Large intestine (tissue), 3 donors: ENCODE results near the gene ERICH2. TPM values are rescaled to one million over a fixed set of nuclear protein-coding genes. Genes with fewer than 3 reads are reported as not detected.
A peak's percentile ranks its signal among the peaks of the same experiment; 100 is the strongest.
"Not testable (repeated sequence)": the region's sequence is repeated elsewhere in the genome, so short reads cannot be mapped to it uniquely, and the experiment has no call there.

Experiments
- DNase-seq, 2 donors: peaks; one replicate each; pipeline versions ENCODE4 v3.0.0 to v3.0.0-alpha.2; 2013
- H3K27ac ChIP-seq: one replicate; pipeline ENCODE4 v1.5.1; 2013; ENCODE audit warnings: low read length
- H3K27me3 ChIP-seq: 2 replicates; pipeline ENCODE4 v1.6.1; 2013; ENCODE audit warnings: low read length; ENCODE audit not compliant: control insufficient read depth, insufficient read depth
- H3K36me3 ChIP-seq: 2 replicates; pipeline ENCODE4 v1.6.1; 2013; ENCODE audit warnings: low read length; ENCODE audit not compliant: control insufficient read depth, insufficient read depth
- H3K4me1 ChIP-seq: one replicate; pipeline ENCODE4 v1.6.1; 2013; ENCODE audit warnings: low read length; ENCODE audit not compliant: control insufficient read depth, insufficient read depth
- H3K4me3 ChIP-seq: one replicate; pipeline ENCODE4 v1.5.1; 2013; ENCODE audit warnings: low read length
- H3K9me3 ChIP-seq: one replicate; pipeline ENCODE4 v1.6.1; 2013; ENCODE audit warnings: mild to moderate bottlenecking, low read depth, low read length, moderate library complexity; ENCODE audit not compliant: control insufficient read depth
- WGBS: methylation state at CpG from one replicate; pipeline ENCODE4 v1.1.5; 2013; ENCODE audit warnings: low lambda C conversion rate; ENCODE audit not compliant: insufficient coverage; 5-methylcytosine and 5-hydroxymethylcytosine counted together
- polyA plus RNA-seq: library from polyadenylated mRNA; unstranded; fragments of 120-200 nt; gene quantifications from one replicate; pipeline ENCODE4 v1.2.1, GENCODE V29; 2013

Gene ERICH2
- polyA plus RNA-seq, 1 donor = 0.69 TPM

- Histone ChIP-seq H3K9me3 (no peaks in the 10 kb centered on the region), H3K27me3 (no peaks in the 10 kb centered on the region), H3K4me3 (no peak overlapping the region), H3K36me3 (no peaks in the 10 kb centered on the region), H3K27ac (peak overlapping the region; percentile 67), H3K4me1 (peaks cover 22% of the 10 kb centered on the region)
- DNase-seq = peak in 1 of 2 donors; percentile 12
- WGBS = 90% methylated on average over 3 of the region's 3 CpGs
These were observed 30.6 kb upstream of the ERICH2 start for GRCh38 chr2:170739507-170740046.

GRCh38 chr2:170740660-170741059 lies 29.5 kb upstream of the ERICH2 start:
- H3K27me3 ChIP-seq = no peaks in the 10 kb centered on the region
- no peaks in the 10 kb centered on the region for H3K36me3 ChIP-seq
- no peak overlapping the region for H3K4me3 ChIP-seq
- no peaks in the 10 kb centered on the region for H3K9me3 ChIP-seq
- peaks cover 27% of the 10 kb centered on the region for H3K4me1 ChIP-seq
- H3K27ac ChIP-seq = no peak overlapping the region
- no CpG with 5 or more reads among the region's 4 CpGs for WGBS
- no peak for DNase-seq

GRCh38 chr2:170742000-170742399 lies 28.2 kb upstream of the ERICH2 start:
- H3K4me1 ChIP-seq = peaks cover 27% of the 10 kb centered on the region
- H3K4me3 ChIP-seq = no peak overlapping the region
- H3K36me3 ChIP-seq = no peaks in the 10 kb centered on the region
- H3K27ac ChIP-seq = peak overlapping the region; percentile 3
- H3K9me3 ChIP-seq = no peaks in the 10 kb centered on the region
- no peaks in the 10 kb centered on the region for H3K27me3 ChIP-seq
- DNase-seq = peak in 1 of 2 donors; percentile 40
- WGBS = 52% methylated on average over 3 of the region's 3 CpGs

GRCh38 chr2:170742896-170743529 lies 27.2 kb upstream of the ERICH2 start:
- WGBS = 100% methylated on average over 1 of the region's 6 CpGs
- Histone ChIP-seq H3K27me3 (no peaks in the 10 kb centered on the region), H3K27ac (peak overlapping the region; percentile 75), H3K9me3 (no peaks in the 10 kb centered on the region), H3K36me3 (no peaks in the 10 kb centered on the region), H3K4me1 (peaks cover 27% of the 10 kb centered on the region), H3K4me3 (no peak overlapping the region)
- DNase-seq = no peak

- H3K4me3 ChIP-seq = no peak overlapping the region
These were observed 26.5 kb upstream of the ERICH2 start for GRCh38 chr2:170743530-170744239.

GRCh38 chr2:170744248-170745002 lies 25.8 kb upstream of the ERICH2 start:
- H3K4me3 ChIP-seq = no peak overlapping the region
- H3K9me3 ChIP-seq = no peaks in the 10 kb centered on the region
- 46% methylated on average over 4 of the region's 14 CpGs for WGBS
- peaks cover 19% of the 10 kb centered on the region for H3K4me1 ChIP-seq
- DNase-seq = peak; percentile 74 to 84
- H3K27ac ChIP-seq = peak overlapping the region; percentile 75
- H3K36me3 ChIP-seq = no peaks in the 10 kb centered on the region
- H3K27me3 ChIP-seq = no peaks in the 10 kb centered on the region

More at GRCh38 chr2:170743530-170744239, 26.5 kb upstream of the ERICH2 start:
- DNase-seq = peak; percentile 83 to 92
- Histone ChIP-seq H3K27ac (peak overlapping the region; percentile 75), H3K36me3 (no peaks in the 10 kb centered on the region), H3K27me3 (no peaks in the 10 kb centered on the region), H3K9me3 (no peaks in the 10 kb centered on the region), H3K4me1 (peaks cover 24% of the 10 kb centered on the region)
- no CpG with 5 or more reads among the region's 8 CpGs for WGBS

GRCh38 chr2:170745305-170745704 lies 24.9 kb upstream of the ERICH2 start:
- no peak overlapping the region for H3K27ac ChIP-seq
- no peaks in the 10 kb centered on the region for H3K36me3 ChIP-seq
- H3K9me3 ChIP-seq = no peaks in the 10 kb centered on the region
- no peak overlapping the region for H3K4me3 ChIP-seq
- peaks cover 12% of the 10 kb centered on the region for H3K4me1 ChIP-seq
- no peak for DNase-seq
- H3K27me3 ChIP-seq = no peaks in the 10 kb centered on the region
- no CpG with 5 or more reads among the region's 6 CpGs for WGBS

- H3K27ac ChIP-seq = no peak overlapping the region
- H3K4me1 ChIP-seq = peaks cover 8% of the 10 kb centered on the region
- H3K9me3 ChIP-seq = no peaks in the 10 kb centered on the region
- no peaks in the 10 kb centered on the region for H3K27me3 ChIP-seq
- DNase-seq = peak in 1 of 2 donors; percentile 43
- H3K36me3 ChIP-seq = no peaks in the 10 kb centered on the region
- H3K4me3 ChIP-seq = no peak overlapping the region
- 6% methylated on average over 2 of the region's 4 CpGs for WGBS
These were observed 22.3 kb upstream of the ERICH2 start for GRCh38 chr2:170747921-170748320.

- H3K4me1 ChIP-seq, H3K27ac ChIP-seq, DNase-seq, H3K4me3 ChIP-seq, H3K27me3 ChIP-seq, H3K36me3 ChIP-seq, H3K9me3 ChIP-seq: not testable (repeated sequence)
- 100% methylated on average over 2 of the region's 12 CpGs for WGBS
These were observed 18.6 kb upstream of the ERICH2 start for GRCh38 chr2:170751555-170751954.

GRCh38 chr2:170761572-170761971 lies 8.6 kb upstream of the ERICH2 start:
- Histone ChIP-seq H3K9me3 (no peaks in the 10 kb centered on the region), H3K4me1 (no peaks in the 10 kb centered on the region), H3K4me3 (no peak overlapping the region), H3K27ac (no peak overlapping the region), H3K27me3 (no peaks in the 10 kb centered on the region), H3K36me3 (no peaks in the 10 kb centered on the region)
- no peak for DNase-seq
